Peyer's patch (tissue), 4 donors: ENCODE results near the gene BRS3. TPM values are rescaled to one million over a fixed set of nuclear protein-coding genes. Genes with fewer than 3 reads are reported as not detected.

Experiments used
- DNase-seq, 3 donors: peaks; one replicate each; pipeline ENCODE4 v3.0.0-alpha.2; 2017 to 2019
- H3K27ac ChIP-seq, 4 donors: fragments of 200-600 bp; sonication (generic); one replicate each; pipeline ENCODE4 v1.5.1; 2016 to 2019
- H3K27me3 ChIP-seq, 2 donors: fragments of 200-600 bp; sonication (generic); one replicate each; pipeline ENCODE4 v1.5.1; 2019
- H3K36me3 ChIP-seq, 3 donors: fragments of 200-600 bp; sonication (generic); one replicate each; pipeline ENCODE4 v1.5.1; 2016 to 2019
- H3K4me1 ChIP-seq, 4 donors: fragments of 200-600 bp; sonication (generic); one replicate each; pipeline ENCODE4 v1.5.1; 2016 to 2019
- H3K4me3 ChIP-seq, 4 donors: fragments of 200-600 bp; sonication (generic); 1 replicate in 3 of 4; 2 replicates in 1 of 4; pipeline ENCODE4 v1.5.1; 2016 to 2019; ENCODE audit warnings: mild to moderate bottlenecking in 1 of 4
- H3K9me3 ChIP-seq, 4 donors: fragments of 200-600 bp; sonication (generic); one replicate each; pipeline ENCODE4 v1.5.1; 2016 to 2019; ENCODE audit warnings: mild to moderate bottlenecking in 1 of 4
- CTCF ChIP-seq, 6 experiments: fragments of 450-650 bp in 4 of 6; fragments of 200-600 bp in 2 of 6; sonication (generic) in 1 of 6; IDR thresholded peaks; one replicate each; pipeline ENCODE4 v1.5.1; 2017 to 2019; ENCODE audit warnings: antibody characterized with exemption in 6 of 6, mild to moderate bottlenecking in 3 of 6, moderate library complexity in 1 of 6
- POLR2A ChIP-seq, 2 donors: fragments of 450-650 bp; IDR thresholded peaks; one replicate each; pipeline ENCODE4 v1.5.1; 2017; ENCODE audit warnings: antibody characterized with exemption in 2 of 2, mild to moderate bottlenecking in 2 of 2, moderate library complexity in 2 of 2
- total RNA-seq, 4 donors: library from RNA; depleted of rRNA; stranded (reverse); fragments of >200 nt; gene quantifications; one replicate each; pipeline ENCODE4 v1.1.0, GENCODE V29; 2016

The BRS3 gene
- total RNA-seq, 4 donors from 2014 or later = not detected

- Histone ChIP-seq H3K4me3 (no peak overlapping the region), H3K4me1 (no peaks in the 10 kb centered on the region), H3K9me3 (no peaks in the 10 kb centered on the region), H3K36me3 (no peaks in the 10 kb centered on the region), H3K27ac (no peak overlapping the region), H3K27me3 (no peaks in the 10 kb centered on the region)
- TF ChIP-seq POLR2A (IDR thresholded peaks at IDR 0.05) (no peak), CTCF (IDR thresholded peaks at IDR 0.05) (no peak)
- DNase-seq = no peak
Measured at GRCh38 chrX:136523770-136524169, 36.0 kb downstream of the BRS3 start.

GRCh38 chrX:136525738-136526606, 38.2 kb downstream of the BRS3 start:
- H3K27ac ChIP-seq = no peak overlapping the region
- no peaks in the 10 kb centered on the region for H3K4me1 ChIP-seq
- peak in 2 of 3 donors; percentile 17 to 48 for DNase-seq
- H3K9me3 ChIP-seq = no peaks in the 10 kb centered on the region
- no peaks in the 10 kb centered on the region for H3K36me3 ChIP-seq
- H3K27me3 ChIP-seq = no peaks in the 10 kb centered on the region
- TF ChIP-seq CTCF (IDR thresholded peaks at IDR 0.05) (no peak), POLR2A (IDR thresholded peaks at IDR 0.05) (no peak)
- no peak overlapping the region for H3K4me3 ChIP-seq

- no peaks in the 10 kb centered on the region for H3K27me3 ChIP-seq
- no peaks in the 10 kb centered on the region for H3K4me1 ChIP-seq
- no peak for TF ChIP-seq CTCF (IDR thresholded peaks at IDR 0.05)
- TF ChIP-seq POLR2A (IDR thresholded peaks at IDR 0.05) = no peak
- H3K36me3 ChIP-seq = no peaks in the 10 kb centered on the region
- no peak overlapping the region for H3K4me3 ChIP-seq
- H3K9me3 ChIP-seq = no peaks in the 10 kb centered on the region
- DNase-seq = no peak
- no peak overlapping the region for H3K27ac ChIP-seq
Measured at GRCh38 chrX:136528645-136529315, 41.0 kb downstream of the BRS3 start.

- no peaks in the 10 kb centered on the region for H3K36me3 ChIP-seq
- no peak for DNase-seq
- no peaks in the 10 kb centered on the region for H3K27me3 ChIP-seq
- no peaks in the 10 kb centered on the region for H3K9me3 ChIP-seq
- no peaks in the 10 kb centered on the region for H3K4me1 ChIP-seq
- H3K4me3 ChIP-seq = no peak overlapping the region
- TF ChIP-seq POLR2A (IDR thresholded peaks at IDR 0.05) (no peak), CTCF (IDR thresholded peaks at IDR 0.05) (no peak)
- no peak overlapping the region for H3K27ac ChIP-seq
Measured at GRCh38 chrX:136529795-136530194, 42.0 kb downstream of the BRS3 start.

GRCh38 chrX:136531951-136532350, 44.2 kb downstream of the BRS3 start, which contains the start of gene VGLL1:
Gene VGLL1, plus strand, starts transcription at chrX:136532215. Its CDS starts 3,806 bp downstream, at chrX:136536021.
- H3K27ac ChIP-seq = no peak within 1 kb of the TSS
- no peaks in the 10 kb centered on the region for H3K9me3 ChIP-seq

More at GRCh38 chrX:136531951-136532350, 44.2 kb downstream of the BRS3 start, which contains the start of gene VGLL1:
- DNase-seq = no peak
- Histone ChIP-seq H3K27me3 (no peaks in the 10 kb centered on the region), H3K4me3 (no peak within 1 kb of the TSS), H3K36me3 (no peaks in the 10 kb centered on the region), H3K4me1 (no peaks in the 10 kb centered on the region)
- TF ChIP-seq POLR2A (IDR thresholded peaks at IDR 0.05) (no peak), CTCF (IDR thresholded peaks at IDR 0.05) (no peak)
